HepG2 (cell line): ENCODE data around the gene DLL1. TPM values are rescaled to one million over a fixed set of nuclear protein-coding genes. Genes with fewer than 3 reads are reported as not detected.

Source experiments
- ATAC-seq: fragments of 200-7000 bp; cut with Tn5 transposase; 3 replicates; pipeline ENCODE4 v1.9.1; 2020; ENCODE audit warnings: mild to moderate bottlenecking, moderate library complexity
- BruUV-seq: library from RNA; stranded (reverse); fragments of 400-500 nt; replicated peaks from 2 replicates; lab custom pipeline; 2021; lab: Mats Ljungman, UMichigan
- CTCF ChIA-PET: fragments of 300-600 bp; formaldehyde crosslinking; extraction: SDS; loops from one replicate; lab custom pipeline; 2021; ENCODE audit warnings: low total read pairs, inconsistent platforms, low intra/inter-chr PET ratio; lab: Yijun Ruan, JAX
- POLR2A ChIA-PET: fragments of 350-600 bp; sonication (Branson Sonifier 250); formaldehyde crosslinking; loops from one replicate; lab custom pipeline; 2020; ENCODE audit warnings: antibody characterized with exemption, inconsistent platforms; lab: Yijun Ruan, JAX
- DNase-seq: peaks from one replicate; pipeline ENCODE4 v3.0.0-alpha.2; 2015; ENCODE audit warnings: low spot score
- FAIRE-seq: peaks from 3 replicates; lab custom pipeline; 2011; peaks lifted over from hg19 to GRCh38; lab: Jason Lieb, UNC
- H2AFZ ChIP-seq: one replicate; pipeline ENCODE4 v1.6.1; 2011; ENCODE audit warnings: low read length, inconsistent platforms
- H3K27ac ChIP-seq: fragments of 300-600 bp; 3 replicates; pipeline ENCODE4 v1.8.0; 2011; ENCODE audit warnings: mixed run types, mild to moderate bottlenecking, mixed read lengths, low read length, inconsistent platforms; ENCODE audit not compliant: insufficient read depth; ENCODE audit errors: extremely low read length
- H3K27me3 ChIP-seq, 2 experiments: fragments of 200-600 bp in 1 of 2; 2 replicates in 1 of 2; 3 replicates in 1 of 2; pipeline versions ENCODE4 v1.6.0 to v1.8.0; 2011; ENCODE audit warnings: low read length in 2 of 2, mild to moderate bottlenecking in 2 of 2, moderate library complexity in 2 of 2, inconsistent platforms in 1 of 2; ENCODE audit not compliant: insufficient read depth in 2 of 2, control insufficient read depth in 1 of 2
- H3K36me3 ChIP-seq, 2 experiments: fragments of 200-600 bp in 1 of 2; replicated peaks in 1 of 2; 2 replicates in 1 of 2; 3 replicates in 1 of 2; pipeline versions ENCODE4 v1.5.1 to v1.8.0; 2011; ENCODE audit warnings: low read length in 2 of 2, inconsistent platforms in 1 of 2; ENCODE audit not compliant: insufficient read depth in 2 of 2, control insufficient read depth in 1 of 2
- H3K4me1 ChIP-seq: 2 replicates; pipeline ENCODE4 v1.5.1; 2012; ENCODE audit warnings: low read length, inconsistent platforms; ENCODE audit not compliant: insufficient read depth
- H3K4me2 ChIP-seq: 2 replicates; pipeline ENCODE4 v1.6.0; 2011; ENCODE audit warnings: low read depth, low read length, inconsistent platforms
- H3K4me3 ChIP-seq, 3 experiments: fragments of 200-600 bp in 1 of 3; sonication (generic), shearing (Covaris generic) in 1 of 3; replicated peaks in 1 of 3; 2 replicates each; pipeline ENCODE4 v1.5.1; 2011 to 2016; ENCODE audit warnings: low read length in 3 of 3, inconsistent platforms in 2 of 3, low read depth in 2 of 3, mild to moderate bottlenecking in 2 of 3, control low read depth in 1 of 3, mixed read lengths in 1 of 3; ENCODE audit not compliant: insufficient read depth in 1 of 3
- H3K79me2 ChIP-seq: one replicate; pipeline ENCODE4 v1.6.1; 2011; ENCODE audit warnings: low read length, inconsistent platforms; ENCODE audit not compliant: insufficient read depth
- H3K9ac ChIP-seq: 2 replicates; pipeline ENCODE4 v1.6.0; 2011; ENCODE audit warnings: mild to moderate bottlenecking, low read depth, low read length, inconsistent platforms; ENCODE audit not compliant: insufficient read depth
- H3K9me3 ChIP-seq: 2 replicates; pipeline ENCODE4 v1.5.1; 2012; ENCODE audit warnings: mild to moderate bottlenecking, low read length
- H4K20me1 ChIP-seq: 2 replicates; pipeline ENCODE4 v1.6.0; 2011; ENCODE audit warnings: inconsistent platforms, mild to moderate bottlenecking, low read length, moderate library complexity; ENCODE audit not compliant: insufficient read depth
- PRPF4 ChIP-seq: fragments of 200-400 bp; formaldehyde crosslinking; IDR thresholded peaks from 2 replicates; pipeline ENCODE4 v1.6.1; 2016; ENCODE audit warnings: low read length, low read depth; ENCODE audit not compliant: poor library complexity, severe bottlenecking
- RELA ChIP-seq: sonication (generic); formaldehyde crosslinking; IDR thresholded peaks from 2 replicates; pipeline ENCODE4 v1.4.0; 2020; ENCODE audit warnings: missing genetic modification reagents
- ZNF230 ChIP-seq: sonication (generic); formaldehyde crosslinking; IDR thresholded peaks from 2 replicates; pipeline ENCODE4 v1.4.0; 2020; ENCODE audit warnings: mild to moderate bottlenecking, missing genetic modification reagents
- ZNF253 ChIP-seq: sonication (generic); formaldehyde crosslinking; IDR thresholded peaks from 2 replicates; pipeline ENCODE4 v1.8.0; 2022; ENCODE audit warnings: mild to moderate bottlenecking, missing genetic modification reagents, borderline replicate concordance
- ZNF550 ChIP-seq: sonication (generic); formaldehyde crosslinking; IDR thresholded peaks from 2 replicates; pipeline ENCODE4 v1.4.0; 2020; ENCODE audit warnings: mild to moderate bottlenecking, missing genetic modification reagents, borderline replicate concordance
- ZNF720 ChIP-seq: sonication (generic); formaldehyde crosslinking; IDR thresholded peaks from 2 replicates; pipeline ENCODE4 v1.4.0; 2020; ENCODE audit warnings: missing genetic modification reagents
- ZSCAN12 ChIP-seq: sonication (generic); formaldehyde crosslinking; IDR thresholded peaks from 2 replicates; pipeline ENCODE4 v1.9.0; 2021; ENCODE audit warnings: mild to moderate bottlenecking, missing genetic modification reagents
- WGBS: methylation state at CpG from one replicate; pipeline ENCODE4 v1.1.6; 2017; ENCODE audit warnings: low lambda C conversion rate; 5-methylcytosine and 5-hydroxymethylcytosine counted together
- in situ Hi-C: cut with HindIII; loops from 2 replicates; pipeline ENCODE4 v1.10.0; 2017; ENCODE audit warnings: low pct_unique_long_range_greater_than_20kb; ENCODE audit not compliant: extremely low pct_ligation_motif_present
- intact Hi-C: fragments of 100-400 bp; cut with micrococcal nuclease; formaldehyde crosslinking; loops from one replicate; pipeline ENCODE4 v1.10.0; 2022; ENCODE audit not compliant: unreplicated experiment
- polyA plus RNA-seq, 8 experiments: library from polyadenylated mRNA; depleted of rRNA in 3 of 8; stranded (reverse) in 7 of 8; unstranded in 1 of 8; fragments of >200 nt; fragmentation: Illumina TruSeq in 4 of 8; extraction: Trizol in 4 of 8; gene quantifications; 2 replicates each; pipeline versions ENCODE4 v1.2.1 to v1.2.3, GENCODE V29; 2011 to 2016; ENCODE audit warnings: low read depth in 4 of 8, missing spikeins in 1 of 8, mixed read lengths in 1 of 8; ENCODE audit not compliant: insufficient read depth in 1 of 8
- total RNA-seq, 5 experiments: library from RNA; depleted of rRNA; stranded (reverse); fragments of >200 nt; fragmentation: Illumina TruSeq; extraction: Trizol; gene quantifications; 2 replicates each; pipeline ENCODE4 v1.2.3, GENCODE V29; 2016; ENCODE audit warnings: low read depth in 1 of 5
- TF ChIP-seq, protein P1 (sequence below): sonication (generic); formaldehyde crosslinking; IDR thresholded peaks from 2 replicates; pipeline ENCODE4 v1.4.0; 2020; ENCODE audit warnings: missing genetic modification reagents
- TF ChIP-seq, protein P2 (sequence below): sonication (generic); formaldehyde crosslinking; IDR thresholded peaks from 2 replicates; pipeline ENCODE4 v1.4.0; 2020; ENCODE audit warnings: missing genetic modification reagents

Gene DLL1
- total and polyA plus RNA-seq, 2 of the 13 experiments (the other 11 are each of a cell fraction or from before 2014, with no cell fraction given), result not detected

DNA sequence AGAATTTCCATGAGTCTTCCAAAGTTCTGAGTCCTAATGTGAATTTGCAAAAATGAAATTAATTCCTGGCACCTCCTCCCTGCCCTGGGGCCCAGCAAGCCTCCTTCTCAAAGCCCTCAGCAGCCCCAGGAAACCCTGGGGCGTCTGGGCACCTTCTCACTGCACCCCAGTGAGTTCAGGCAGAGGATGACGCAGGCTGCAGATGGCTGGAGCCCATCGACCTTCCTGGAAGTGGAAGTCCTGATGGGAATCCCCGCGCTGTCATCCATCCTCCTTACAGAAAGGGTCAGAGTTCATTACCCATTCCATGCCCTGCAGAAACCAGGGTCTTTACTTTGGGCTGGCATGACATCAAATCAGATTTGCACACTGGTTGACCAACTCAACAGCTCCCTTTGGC is 31.6 kb downstream of the DLL1 start (continued):
- TF ChIP-seq PRPF4, result no peak
- TF ChIP-seq, protein P1, sequence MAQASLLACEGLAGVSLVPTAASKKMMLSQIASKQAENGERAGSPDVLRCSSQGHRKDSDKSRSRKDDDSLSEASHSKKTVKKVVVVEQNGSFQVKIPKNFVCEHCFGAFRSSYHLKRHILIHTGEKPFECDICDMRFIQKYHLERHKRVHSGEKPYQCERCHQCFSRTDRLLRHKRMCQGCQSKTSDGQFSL (CRISPR knock-in tag), result no peak
- TF ChIP-seq, all 625 proteins: peak for 0

DNA sequence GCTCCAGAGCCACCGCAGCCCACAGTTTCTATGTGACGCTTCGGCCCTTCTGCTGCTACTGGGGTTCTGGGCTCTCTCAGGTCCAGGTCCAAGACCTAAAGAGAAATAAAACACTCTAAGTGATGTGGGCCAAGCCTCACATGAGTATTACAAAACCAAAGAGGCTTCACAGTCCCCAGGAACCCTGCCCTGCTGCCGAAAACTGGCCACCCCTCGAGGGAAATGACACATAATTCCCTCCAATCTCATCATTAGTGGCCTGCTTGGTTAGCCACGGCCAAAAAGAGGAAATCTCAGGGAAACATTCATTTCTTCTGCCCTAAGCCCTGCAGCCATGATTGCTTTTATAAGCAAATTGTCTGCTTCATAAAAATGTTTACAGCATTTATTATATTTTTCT is 32.5 kb downstream of the DLL1 start:
- Histone ChIP-seq H3K4me2 (no peak overlapping the region), H3K4me1 (no peaks in the 10 kb centered on the region), H2AFZ (no peak overlapping the region), H3K27ac (no peak overlapping the region), H4K20me1 (no peaks in the 10 kb centered on the region), H3K79me2 (no peaks in the 10 kb centered on the region), H3K27me3 (peaks cover 16 to 81% of the 10 kb centered on the region in 2 experiments; a peak in 4 of 5 replicates), H3K9ac (no peak overlapping the region), H3K36me3 (no peaks in the 10 kb centered on the region), H3K4me3 (no peak overlapping the region), H3K9me3 (no peaks in the 10 kb centered on the region)
- FAIRE-seq (no peak), DNase-seq (no peak), ATAC-seq (no peak)
- WGBS, result 35% methylated on average over 6 of the region's 6 CpGs
- ChIA-PET POLR2A (no interaction called here), CTCF (no interaction called here)
- in situ Hi-C loops (no loop called here), intact Hi-C loops (no loop called here)
- TF ChIP-seq ZNF253 (CRISPR knock-in tag) (no peak), ZNF550 (CRISPR knock-in tag) (no peak), RELA (CRISPR knock-in tag) (no peak)
- BruUV-seq, result no TSS peak

DNA sequence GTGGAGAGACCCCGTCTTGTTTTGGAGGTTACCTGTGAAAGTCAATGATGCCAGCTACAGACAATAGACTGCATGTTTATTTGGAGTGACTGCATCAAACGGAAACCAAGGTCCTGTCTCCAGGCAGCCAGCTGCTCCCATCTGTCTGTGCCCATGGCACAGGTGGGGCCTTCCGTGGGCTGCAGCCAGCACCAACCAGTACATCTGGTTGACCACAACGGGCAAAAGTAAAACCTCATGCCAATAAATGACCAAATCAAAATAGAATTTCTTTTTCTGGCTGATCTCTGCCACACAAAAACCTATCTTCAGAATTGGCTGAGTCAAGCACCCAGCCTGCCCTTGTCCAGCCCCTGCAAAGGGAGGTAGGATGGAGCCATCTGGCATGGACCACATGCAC is 33.5 kb downstream of the DLL1 start:
- WGBS, result 0% methylated on average over 4 of the region's 4 CpGs
- no peak for TF ChIP-seq ZNF230 (CRISPR knock-in tag)
- no peak for TF ChIP-seq ZSCAN12 (CRISPR knock-in tag)
- TF ChIP-seq ZNF720 (CRISPR knock-in tag), result no peak
- TF ChIP-seq, protein P2, sequence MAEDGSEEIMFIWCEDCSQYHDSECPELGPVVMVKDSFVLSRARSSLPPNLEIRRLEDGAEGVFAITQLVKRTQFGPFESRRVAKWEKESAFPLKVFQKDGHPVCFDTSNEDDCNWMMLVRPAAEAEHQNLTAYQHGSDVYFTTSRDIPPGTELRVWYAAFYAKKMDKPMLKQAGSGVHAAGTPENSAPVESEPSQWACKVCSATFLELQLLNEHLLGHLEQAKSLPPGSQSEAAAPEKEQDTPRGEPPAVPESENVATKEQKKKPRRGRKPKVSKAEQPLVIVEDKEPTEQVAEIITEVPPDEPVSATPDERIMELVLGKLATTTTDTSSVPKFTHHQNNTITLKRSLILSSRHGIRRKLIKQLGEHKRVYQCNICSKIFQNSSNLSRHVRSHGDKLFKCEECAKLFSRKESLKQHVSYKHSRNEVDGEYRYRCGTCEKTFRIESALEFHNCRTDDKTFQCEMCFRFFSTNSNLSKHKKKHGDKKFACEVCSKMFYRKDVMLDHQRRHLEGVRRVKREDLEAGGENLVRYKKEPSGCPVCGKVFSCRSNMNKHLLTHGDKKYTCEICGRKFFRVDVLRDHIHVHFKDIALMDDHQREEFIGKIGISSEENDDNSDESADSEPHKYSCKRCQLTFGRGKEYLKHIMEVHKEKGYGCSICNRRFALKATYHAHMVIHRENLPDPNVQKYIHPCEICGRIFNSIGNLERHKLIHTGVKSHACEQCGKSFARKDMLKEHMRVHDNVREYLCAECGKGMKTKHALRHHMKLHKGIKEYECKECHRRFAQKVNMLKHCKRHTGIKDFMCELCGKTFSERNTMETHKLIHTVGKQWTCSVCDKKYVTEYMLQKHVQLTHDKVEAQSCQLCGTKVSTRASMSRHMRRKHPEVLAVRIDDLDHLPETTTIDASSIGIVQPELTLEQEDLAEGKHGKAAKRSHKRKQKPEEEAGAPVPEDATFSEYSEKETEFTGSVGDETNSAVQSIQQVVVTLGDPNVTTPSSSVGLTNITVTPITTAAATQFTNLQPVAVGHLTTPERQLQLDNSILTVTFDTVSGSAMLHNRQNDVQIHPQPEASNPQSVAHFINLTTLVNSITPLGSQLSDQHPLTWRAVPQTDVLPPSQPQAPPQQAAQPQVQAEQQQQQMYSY (CRISPR knock-in tag), result no peak
- TF ChIP-seq, all 625 proteins: peak for 0
- no peak for DNase-seq
- ChIA-PET CTCF (no interaction called here), POLR2A (no interaction called here)
- Histone ChIP-seq H2AFZ (no peak overlapping the region), H3K4me3 (no peak overlapping the region), H3K79me2 (no peaks in the 10 kb centered on the region), H4K20me1 (no peaks in the 10 kb centered on the region), H3K27ac (no peak overlapping the region), H3K4me1 (no peaks in the 10 kb centered on the region), H3K36me3 (no peaks in the 10 kb centered on the region), H3K27me3 (peaks cover 20 to 83% of the 10 kb centered on the region in 2 experiments; a peak in 4 of 5 replicates), H3K9me3 (no peaks in the 10 kb centered on the region), H3K9ac (no peak overlapping the region), H3K4me2 (no peak overlapping the region)
- BruUV-seq, result no TSS peak
- no peak for ATAC-seq
- in situ Hi-C loops (no loop called here), intact Hi-C loops (no loop called here)
- no peak for FAIRE-seq
